ENCODE data around the gene DHCR7. TPM values are rescaled to one million over a fixed set of nuclear protein-coding genes. Genes with fewer than 3 reads are reported as not detected.

Gene DHCR7
- total and polyA plus RNA-seq, 2 donors (not counting 1 experiment from before 2014, with no cell fraction given), result 6.9 to 15.3 TPM

DNA sequence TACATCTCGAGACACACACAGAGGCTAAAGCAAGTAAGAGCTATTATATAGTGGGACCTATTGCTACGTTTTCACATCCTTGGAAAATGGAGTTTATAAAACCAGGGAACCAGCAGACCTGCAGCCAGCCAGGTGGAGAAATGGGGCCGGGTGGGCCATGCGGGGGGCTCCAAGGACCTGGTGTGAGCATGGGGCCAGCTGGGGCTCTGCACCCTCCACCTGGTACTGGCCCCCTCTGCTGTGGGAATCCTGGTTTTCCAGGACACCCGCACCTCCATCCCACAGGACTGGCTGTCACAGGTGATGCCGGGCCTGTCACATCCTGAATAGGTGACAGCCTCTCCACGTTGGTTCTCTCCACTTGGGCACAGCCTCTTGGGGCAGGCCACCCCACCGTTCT, 11.3 kb downstream of the DHCR7 start:
- H3K4me1 Mint-ChIP-seq, result no peaks in the 10 kb centered on the region
- WGBS (ENCODE audit: insufficient coverage), result 91% methylated on average over 7 of the region's 8 CpGs
- CTCF ChIA-PET, result no interaction called here
- no peak overlapping the region for H3K4me2 ChIP-seq (replicated peaks; ENCODE audit: low read depth, low read length, poor library complexity, severe bottlenecking)
- no peak overlapping the region for H3K27ac ChIP-seq (ENCODE audit: low read length in 2 of 2)
- POLR2A ChIA-PET, result no interaction called here
- H3K27me3 Mint-ChIP-seq, result no peaks in the 10 kb centered on the region
- H3K27ac Mint-ChIP-seq, result no peak overlapping the region
- intact Hi-C loops (cut with micrococcal nuclease), result no loop called here
- H3K9me3 Mint-ChIP-seq (ENCODE audit: insufficient read depth), result no peaks in the 10 kb centered on the region
- no peaks in the 10 kb centered on the region for H3K27me3 ChIP-seq (replicated peaks in 1 of 4; ENCODE audit: control extremely low read depth in 1 of 4, control insufficient read depth in 3 of 4, insufficient read depth in 4 of 4, low read length in 3 of 4)
- no peaks in the 10 kb centered on the region for H3K79me2 ChIP-seq (ENCODE audit: control insufficient read depth, insufficient read depth, low read length)
- TF ChIP-seq EZH2 (IDR thresholded peaks at IDR 0.05; ENCODE audit: borderline replicate concordance, insufficient read depth, low read depth, low read length, poor library complexity, severe bottlenecking), result no peak
- TF ChIP-seq, protein P1, sequence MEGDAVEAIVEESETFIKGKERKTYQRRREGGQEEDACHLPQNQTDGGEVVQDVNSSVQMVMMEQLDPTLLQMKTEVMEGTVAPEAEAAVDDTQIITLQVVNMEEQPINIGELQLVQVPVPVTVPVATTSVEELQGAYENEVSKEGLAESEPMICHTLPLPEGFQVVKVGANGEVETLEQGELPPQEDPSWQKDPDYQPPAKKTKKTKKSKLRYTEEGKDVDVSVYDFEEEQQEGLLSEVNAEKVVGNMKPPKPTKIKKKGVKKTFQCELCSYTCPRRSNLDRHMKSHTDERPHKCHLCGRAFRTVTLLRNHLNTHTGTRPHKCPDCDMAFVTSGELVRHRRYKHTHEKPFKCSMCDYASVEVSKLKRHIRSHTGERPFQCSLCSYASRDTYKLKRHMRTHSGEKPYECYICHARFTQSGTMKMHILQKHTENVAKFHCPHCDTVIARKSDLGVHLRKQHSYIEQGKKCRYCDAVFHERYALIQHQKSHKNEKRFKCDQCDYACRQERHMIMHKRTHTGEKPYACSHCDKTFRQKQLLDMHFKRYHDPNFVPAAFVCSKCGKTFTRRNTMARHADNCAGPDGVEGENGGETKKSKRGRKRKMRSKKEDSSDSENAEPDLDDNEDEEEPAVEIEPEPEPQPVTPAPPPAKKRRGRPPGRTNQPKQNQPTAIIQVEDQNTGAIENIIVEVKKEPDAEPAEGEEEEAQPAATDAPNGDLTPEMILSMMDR (IDR thresholded peaks at IDR 0.05), result no peak
- no peak overlapping the region for H3K4me3 Mint-ChIP-seq
- H3K4me3 ChIP-seq (ENCODE audit: control extremely low read depth in 1 of 5, extremely low read depth in 1 of 5, insufficient read depth in 1 of 5, low read depth in 2 of 5, low read length in 4 of 5), result no peak overlapping the region
- no peak overlapping the region for H2AFZ ChIP-seq (ENCODE audit: insufficient read depth, low read depth, low read length, poor library complexity, severe bottlenecking)
- no peaks in the 10 kb centered on the region for H3K4me1 ChIP-seq (ENCODE audit: control insufficient read depth in 2 of 2, insufficient read depth in 2 of 2, low read length in 2 of 2)
- no peak overlapping the region for H3K9ac ChIP-seq (ENCODE audit: low read length)
- DNase-seq, result no peak
- H3K9me3 ChIP-seq (ENCODE audit: control extremely low read depth in 1 of 3, control insufficient read depth in 2 of 3, insufficient read depth in 1 of 3, low read length in 2 of 3), result no peaks in the 10 kb centered on the region
- ATAC-seq (ENCODE audit: low read depth), result no peak
- peaks cover 0 to 21% of the 10 kb centered on the region in 2 experiments for H3K36me3 ChIP-seq (replicated peaks in 1 of 2; ENCODE audit: control extremely low read depth in 1 of 2, control insufficient read depth in 1 of 2, extremely low read depth in 1 of 2, insufficient read depth in 2 of 2, low read length in 1 of 2)
- H4K20me1 ChIP-seq (ENCODE audit: control insufficient read depth, insufficient read depth, low read length, poor library complexity, severe bottlenecking), result no peaks in the 10 kb centered on the region

DNA sequence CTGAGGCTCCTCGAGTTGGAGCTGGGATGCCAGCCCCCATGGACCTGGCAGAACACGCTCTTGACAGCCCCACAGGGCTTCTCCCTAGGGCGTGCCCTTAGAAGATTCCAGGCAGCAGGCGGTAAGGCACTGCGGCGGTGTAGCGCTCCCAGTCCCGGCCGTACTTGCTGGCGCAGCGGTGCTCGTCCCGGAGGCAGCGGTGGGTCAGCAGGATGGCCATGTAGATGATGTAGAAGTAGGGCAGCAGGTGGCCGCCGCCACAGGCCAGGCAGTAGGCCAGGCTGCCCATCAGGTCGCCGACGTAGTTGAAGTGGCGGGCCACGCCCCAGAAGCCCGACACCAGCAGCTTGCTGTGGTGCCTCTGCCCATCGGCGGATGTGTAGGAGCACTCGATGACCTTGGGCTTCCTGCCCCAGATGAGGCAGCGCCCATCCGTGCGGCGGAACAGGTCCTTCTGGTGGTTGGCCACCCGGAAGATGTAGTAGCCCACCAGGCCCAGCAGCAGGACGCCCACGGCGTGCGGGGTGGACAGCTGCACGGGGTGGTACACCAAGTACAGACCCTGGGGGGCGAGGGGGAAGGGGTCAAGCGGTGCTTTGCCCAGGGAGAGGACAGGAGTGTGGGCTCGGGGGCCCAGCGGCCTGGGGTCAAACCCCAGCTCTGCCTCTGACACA, 12.8 kb downstream of the DHCR7 start:
- Histone ChIP-seq H3K9ac (ENCODE audit: low read length) (no peak overlapping the region), H3K36me3 (replicated peaks in 1 of 2; ENCODE audit: control extremely low read depth in 1 of 2, control insufficient read depth in 1 of 2, extremely low read depth in 1 of 2, insufficient read depth in 2 of 2, low read length in 1 of 2) (peaks cover 0 to 21% of the 10 kb centered on the region in 2 experiments), H3K27me3 (replicated peaks in 1 of 4; ENCODE audit: control extremely low read depth in 1 of 4, control insufficient read depth in 3 of 4, insufficient read depth in 4 of 4, low read length in 3 of 4) (no peaks in the 10 kb centered on the region), H2AFZ (ENCODE audit: insufficient read depth, low read depth, low read length, poor library complexity, severe bottlenecking) (no peak overlapping the region), H3K27ac (ENCODE audit: low read length in 2 of 2) (no peak overlapping the region), H3K4me2 (replicated peaks; ENCODE audit: low read depth, low read length, poor library complexity, severe bottlenecking) (no peak overlapping the region), H3K9me3 (ENCODE audit: control extremely low read depth in 1 of 3, control insufficient read depth in 2 of 3, insufficient read depth in 1 of 3, low read length in 2 of 3) (no peaks in the 10 kb centered on the region), H3K4me1 (ENCODE audit: control insufficient read depth in 2 of 2, insufficient read depth in 2 of 2, low read length in 2 of 2) (no peaks in the 10 kb centered on the region), H3K4me3 (ENCODE audit: control extremely low read depth in 1 of 5, extremely low read depth in 1 of 5, insufficient read depth in 1 of 5, low read depth in 2 of 5, low read length in 4 of 5) (no peak overlapping the region), H4K20me1 (ENCODE audit: control insufficient read depth, insufficient read depth, low read length, poor library complexity, severe bottlenecking) (no peaks in the 10 kb centered on the region), H3K79me2 (ENCODE audit: control insufficient read depth, insufficient read depth, low read length) (no peaks in the 10 kb centered on the region)
- no peaks in the 10 kb centered on the region for H3K27me3 Mint-ChIP-seq
- DNase-seq, result no peak
- no peak overlapping the region for H3K27ac Mint-ChIP-seq
- no peaks in the 10 kb centered on the region for H3K9me3 Mint-ChIP-seq (ENCODE audit: insufficient read depth)
- ChIA-PET POLR2A (no interaction called here), CTCF (no interaction called here)
- no peak overlapping the region for H3K4me3 Mint-ChIP-seq
- no peak for TF ChIP-seq EZH2 (IDR thresholded peaks at IDR 0.05; ENCODE audit: borderline replicate concordance, insufficient read depth, low read depth, low read length, poor library complexity, severe bottlenecking)
- TF ChIP-seq, protein P1 (IDR thresholded peaks at IDR 0.05), result no peak
- H3K4me1 Mint-ChIP-seq, result no peaks in the 10 kb centered on the region
- intact Hi-C loops (cut with micrococcal nuclease), result no loop called here
- WGBS (ENCODE audit: insufficient coverage), result 95% methylated on average over 39 of the region's 39 CpGs
- ATAC-seq (ENCODE audit: low read depth), result no peak
